Superior temporal gyrus (tissue), 1 donor: Measurements from ENCODE around the gene ENDOD1.
A peak's percentile ranks its signal among the peaks of the same experiment; 100 is the strongest.
"Not testable (repeated sequence)": the region's sequence is repeated elsewhere in the genome, so short reads cannot be mapped to it uniquely, and the experiment has no call there.

Source experiments
- DNase-seq: peaks from one replicate; pipeline ENCODE4 v3.0.0-alpha.2; 2016; ENCODE audit errors: extremely low spot score

Gene ENDOD1, protein sequence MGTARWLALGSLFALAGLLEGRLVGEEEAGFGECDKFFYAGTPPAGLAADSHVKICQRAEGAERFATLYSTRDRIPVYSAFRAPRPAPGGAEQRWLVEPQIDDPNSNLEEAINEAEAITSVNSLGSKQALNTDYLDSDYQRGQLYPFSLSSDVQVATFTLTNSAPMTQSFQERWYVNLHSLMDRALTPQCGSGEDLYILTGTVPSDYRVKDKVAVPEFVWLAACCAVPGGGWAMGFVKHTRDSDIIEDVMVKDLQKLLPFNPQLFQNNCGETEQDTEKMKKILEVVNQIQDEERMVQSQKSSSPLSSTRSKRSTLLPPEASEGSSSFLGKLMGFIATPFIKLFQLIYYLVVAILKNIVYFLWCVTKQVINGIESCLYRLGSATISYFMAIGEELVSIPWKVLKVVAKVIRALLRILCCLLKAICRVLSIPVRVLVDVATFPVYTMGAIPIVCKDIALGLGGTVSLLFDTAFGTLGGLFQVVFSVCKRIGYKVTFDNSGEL

GRCh38 chr11:95089620-95090542 is at the start of gene ENDOD1:
Gene ENDOD1, plus strand, starts transcription at chr11:95089846. Its CDS starts 82 bp downstream, at chr11:95089928.
- DNase-seq: no peak

DNA sequence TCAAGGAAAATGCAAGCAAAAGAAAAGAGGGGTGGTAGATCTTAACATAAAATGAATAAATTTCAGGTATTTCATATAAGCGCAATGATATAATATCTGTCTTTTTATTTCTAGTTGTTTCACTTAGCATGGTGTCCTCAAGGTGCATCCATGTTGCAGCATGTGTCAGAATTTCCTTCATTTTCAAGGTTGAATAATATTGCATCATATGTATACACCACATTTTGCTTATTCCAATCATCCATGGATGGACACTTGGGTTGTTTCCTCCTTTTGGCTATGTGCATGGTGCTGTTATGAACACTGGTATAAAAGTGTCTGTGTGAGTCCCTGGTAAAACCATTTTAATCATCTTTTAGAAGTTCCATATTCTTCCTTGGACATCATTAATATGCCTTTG is 47.4 kb upstream of the ENDOD1 start:
- no peak for DNase-seq

DNA sequence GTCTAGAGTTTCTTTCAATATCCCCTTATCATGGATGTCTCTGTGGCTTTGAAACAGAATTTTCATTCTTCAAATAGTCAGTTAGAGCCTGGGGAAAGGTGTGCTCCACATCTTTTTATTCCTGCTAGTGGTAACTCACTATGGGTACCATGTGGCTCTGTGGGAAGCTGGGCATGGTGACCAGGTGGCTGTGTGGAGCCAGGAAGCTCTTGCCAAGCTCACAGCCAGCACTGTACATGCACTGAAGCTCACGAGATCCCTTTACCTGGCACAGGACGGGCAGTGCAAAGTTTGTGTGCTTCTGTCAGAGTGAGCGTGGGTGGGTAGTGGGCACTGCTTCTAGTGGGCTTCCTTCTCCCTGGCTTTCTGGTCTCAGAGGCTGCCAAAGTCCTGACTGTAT is 46.7 kb upstream of the ENDOD1 start:
- DNase-seq: no peak

- no peak for DNase-seq
Measured at GRCh38 chr11:95044010-95044409, 45.6 kb upstream of the ENDOD1 start.

GRCh38 chr11:95045812-95046211 is 43.8 kb upstream of the ENDOD1 start:
- no peak for DNase-seq

GRCh38 chr11:95049122-95049521 is 40.5 kb upstream of the ENDOD1 start, which contains the start of gene KDM4F:
Gene KDM4F, plus strand, starts transcription at chr11:95049422.
- not testable (repeated sequence) for DNase-seq

DNA sequence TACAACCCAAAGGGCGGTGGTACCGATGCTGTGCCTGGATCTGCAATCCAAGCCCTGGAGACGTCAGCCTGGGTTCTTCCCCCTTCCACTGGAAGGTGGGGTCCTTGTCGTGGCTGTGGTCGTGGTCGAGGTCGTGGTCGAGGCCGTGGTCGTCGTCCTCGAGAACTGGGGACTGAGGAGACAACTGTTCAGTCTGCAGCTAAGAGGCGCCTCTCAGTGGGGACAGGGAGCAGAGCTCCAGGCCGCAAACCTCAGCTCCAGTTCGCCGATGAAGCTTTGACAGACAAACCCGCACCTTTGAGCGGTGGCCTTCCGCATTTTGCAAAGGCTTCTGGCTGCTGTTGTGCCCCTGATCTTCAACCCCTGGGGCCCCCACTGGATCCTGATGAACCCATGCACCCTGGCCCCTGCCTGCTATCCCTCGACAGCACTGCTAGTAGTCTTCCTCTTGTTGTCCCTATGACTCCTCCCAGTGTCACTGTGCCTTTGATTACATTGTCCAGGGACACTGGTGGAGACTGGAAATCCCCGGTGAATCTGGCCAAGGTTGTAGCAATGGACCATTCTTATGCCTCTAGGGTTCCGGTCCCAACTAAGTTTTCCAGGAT is 38.9 kb upstream of the ENDOD1 start:
- DNase-seq: no peak

- no peak for DNase-seq
Measured at GRCh38 chr11:95054356-95054755, 35.3 kb upstream of the ENDOD1 start.

DNA sequence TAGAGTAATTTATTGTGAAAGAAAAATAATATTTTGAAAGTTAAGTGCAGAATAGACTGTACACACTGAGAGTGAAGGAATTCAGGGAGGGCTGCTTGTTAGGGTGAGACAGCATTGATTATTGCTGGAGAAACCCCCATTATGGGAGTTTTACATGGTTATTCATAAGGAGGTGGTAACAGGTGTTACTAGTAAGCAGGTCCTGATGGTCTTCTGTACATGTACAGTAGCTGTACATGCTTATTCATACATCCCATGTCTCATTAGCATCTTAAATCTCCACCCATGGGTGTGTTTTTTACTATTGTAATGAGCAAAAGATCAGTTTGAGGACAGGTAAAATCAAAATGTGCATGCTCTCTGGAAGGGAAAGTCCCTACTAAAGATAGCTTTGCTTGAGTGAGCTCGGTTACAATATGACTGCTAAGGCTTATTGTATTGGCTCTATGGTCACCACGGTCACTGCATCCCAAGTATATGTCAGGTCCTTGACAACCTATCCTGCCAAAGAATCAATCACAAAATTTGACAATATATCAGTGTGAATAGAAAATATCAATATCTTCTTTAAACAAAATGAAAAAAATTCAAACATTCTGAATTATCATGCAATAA is 34.3 kb upstream of the ENDOD1 start:
- DNase-seq: no peak

DNA sequence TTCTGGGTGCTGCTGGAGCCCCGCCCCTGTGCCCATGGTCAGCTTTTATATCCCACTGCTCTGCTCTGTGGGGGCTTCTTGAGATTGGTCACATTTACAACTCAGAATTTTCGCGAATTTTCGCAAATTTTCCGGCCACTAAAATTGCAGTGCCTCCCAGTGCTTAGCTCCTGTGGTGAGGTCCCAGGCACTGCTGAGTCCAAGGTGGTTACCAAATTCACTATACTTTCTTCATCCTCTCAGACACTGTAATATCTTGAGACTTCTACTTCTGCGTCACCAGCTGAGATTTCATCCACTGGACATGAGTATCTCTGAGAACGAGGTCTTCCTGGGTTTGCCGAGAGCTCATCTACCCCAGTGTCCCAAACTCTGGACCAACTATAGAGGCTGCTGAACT is 31.7 kb upstream of the ENDOD1 start:
- DNase-seq: no peak

DNA sequence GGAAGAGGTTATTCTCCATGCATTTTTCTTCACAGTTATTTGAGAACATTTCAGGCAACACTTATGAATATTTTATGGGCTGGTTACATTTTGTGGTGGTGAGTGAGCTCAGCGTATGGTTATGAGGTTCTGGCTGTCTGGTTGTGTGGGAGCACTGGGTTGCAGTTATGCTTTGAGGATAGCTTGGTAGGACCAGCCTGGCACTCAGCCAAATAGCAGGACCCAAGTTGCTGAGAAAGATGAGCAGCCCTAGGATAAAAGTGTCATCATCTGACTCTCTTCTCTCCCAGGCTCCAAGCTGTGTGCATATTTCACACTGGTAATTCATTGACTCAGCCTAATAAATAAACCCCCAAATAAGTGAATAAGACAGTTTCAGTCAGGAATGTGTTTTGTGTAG is 31.0 kb upstream of the ENDOD1 start:
- no peak for DNase-seq

DNA sequence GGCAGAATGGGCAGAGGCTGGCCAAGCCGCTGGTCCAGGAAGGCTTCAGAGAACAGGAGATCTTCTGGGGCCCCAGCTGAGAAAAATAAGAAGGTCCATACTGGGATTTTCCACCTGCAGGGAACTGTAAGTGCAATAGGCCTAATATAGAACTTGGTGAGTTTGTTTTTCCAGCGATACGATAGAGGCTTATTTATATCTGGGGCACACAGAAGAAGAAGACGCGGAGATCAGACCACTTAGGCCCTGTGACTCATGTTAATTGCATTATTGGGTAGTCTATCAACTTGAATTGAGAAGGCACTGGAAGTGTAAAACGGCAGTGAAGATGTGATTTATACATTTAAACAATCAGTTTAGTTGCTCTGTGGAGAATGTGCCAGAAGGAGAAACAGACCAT is 30.6 kb upstream of the ENDOD1 start:
- DNase-seq: no peak

- peak; percentile 35 for DNase-seq
Measured at GRCh38 chr11:95065336-95065735, 24.3 kb upstream of the ENDOD1 start.

GRCh38 chr11:95066716-95067038 is 23.0 kb upstream of the ENDOD1 start, which contains the start of gene SRSF8:
Gene SRSF8, plus strand, starts transcription at chr11:95066919. Its CDS starts 308 bp downstream, at chr11:95067227.
- DNase-seq: no peak

DNA sequence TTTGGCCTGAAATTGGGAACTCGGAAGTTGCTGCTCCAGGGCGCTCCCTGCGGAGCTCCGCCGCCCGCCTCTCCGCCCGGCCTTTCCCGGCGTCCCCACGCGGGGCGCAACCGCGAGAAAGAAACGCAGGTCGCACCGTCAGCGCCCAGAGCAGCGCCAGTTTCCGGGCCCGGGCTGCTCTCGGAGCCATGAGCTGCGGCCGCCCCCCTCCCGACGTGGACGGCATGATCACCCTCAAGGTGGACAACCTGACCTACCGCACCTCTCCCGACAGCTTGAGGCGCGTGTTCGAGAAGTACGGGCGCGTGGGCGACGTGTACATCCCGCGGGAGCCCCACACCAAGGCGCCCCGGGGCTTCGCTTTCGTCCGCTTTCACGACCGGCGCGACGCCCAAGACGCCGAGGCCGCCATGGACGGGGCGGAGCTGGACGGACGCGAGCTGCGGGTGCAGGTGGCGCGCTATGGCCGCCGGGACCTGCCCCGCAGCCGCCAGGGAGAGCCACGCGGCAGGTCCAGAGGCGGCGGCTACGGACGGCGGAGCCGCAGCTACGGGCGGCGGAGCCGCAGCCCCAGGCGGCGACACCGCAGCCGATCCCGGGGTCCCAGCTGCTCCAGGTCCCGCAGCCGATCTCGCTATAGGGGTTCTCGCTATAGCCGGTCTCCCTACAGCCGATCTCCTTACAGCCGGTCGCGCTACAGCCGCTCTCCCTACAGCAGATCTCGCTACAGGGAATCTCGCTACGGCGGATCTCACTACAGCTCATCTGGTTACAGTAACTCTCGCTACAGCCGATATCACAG is 22.4 kb upstream of the ENDOD1 start:
- peak; percentile 82 for DNase-seq

DNA sequence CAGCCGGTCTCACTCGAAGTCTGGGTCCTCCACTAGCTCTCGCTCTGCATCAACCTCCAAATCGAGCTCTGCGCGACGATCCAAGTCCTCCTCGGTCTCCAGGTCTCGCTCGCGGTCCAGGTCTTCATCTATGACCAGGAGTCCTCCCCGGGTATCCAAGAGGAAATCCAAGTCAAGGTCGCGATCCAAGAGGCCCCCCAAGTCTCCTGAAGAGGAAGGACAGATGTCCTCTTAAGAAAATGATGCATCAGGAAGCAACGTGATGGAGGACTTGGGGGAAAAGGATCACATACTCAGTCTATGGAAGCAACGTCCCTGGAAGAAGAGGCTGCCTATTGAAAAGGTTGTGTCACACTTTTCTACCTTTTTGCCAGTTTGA is 21.8 kb upstream of the ENDOD1 start:
- DNase-seq: peak; percentile 81

- DNase-seq: peak; percentile 88
Measured at GRCh38 chr11:95068549-95068948, 21.1 kb upstream of the ENDOD1 start.

DNA sequence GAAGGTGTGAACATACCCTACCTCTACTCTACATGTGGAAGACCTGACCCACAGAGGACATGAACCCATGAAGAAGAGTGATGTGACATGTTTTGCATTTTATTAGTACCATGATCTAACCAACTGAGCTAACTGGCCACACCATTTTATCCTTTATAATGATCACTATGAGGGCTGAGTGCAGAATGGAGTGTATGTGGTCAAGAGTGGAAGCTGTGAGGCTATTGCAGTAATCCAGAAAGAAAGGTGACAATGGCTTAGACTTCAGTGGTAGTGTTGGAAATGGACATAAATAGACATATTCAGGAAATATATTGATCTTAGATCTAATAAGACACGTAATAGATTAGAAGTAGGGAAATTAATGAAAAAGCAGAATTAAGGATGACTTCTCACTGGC is 19.2 kb upstream of the ENDOD1 start:
- DNase-seq: no peak

DNA sequence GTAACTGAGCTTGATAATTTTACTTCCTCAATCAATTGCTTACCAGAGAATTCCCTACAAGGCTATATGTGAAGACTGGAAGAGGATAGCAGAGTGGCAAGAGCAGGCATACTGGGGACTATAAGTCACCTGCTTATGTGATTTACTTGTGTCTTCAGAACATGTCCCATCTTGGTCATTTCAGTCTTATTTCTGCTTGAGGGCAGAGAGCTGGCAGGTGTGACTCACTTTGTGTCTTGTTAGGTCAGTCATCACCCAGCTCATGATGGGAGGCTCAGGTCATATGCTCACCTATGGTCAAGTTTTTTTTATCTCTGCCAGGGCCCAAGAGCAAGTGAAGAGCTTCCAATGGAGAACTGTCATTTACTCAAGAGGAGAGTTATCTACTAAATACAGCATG is 16.7 kb upstream of the ENDOD1 start:
- DNase-seq: no peak

GRCh38 chr11:95074792-95075563 is 14.7 kb upstream of the ENDOD1 start:
- DNase-seq: peak; percentile 53
